ENCODE data around the gene CPM. TPM values are rescaled to one million over a fixed set of nuclear protein-coding genes. Genes with fewer than 3 reads are reported as not detected.

The CPM gene
- total RNA-seq, 1 donor from 2014 or later, result not detected

DNA sequence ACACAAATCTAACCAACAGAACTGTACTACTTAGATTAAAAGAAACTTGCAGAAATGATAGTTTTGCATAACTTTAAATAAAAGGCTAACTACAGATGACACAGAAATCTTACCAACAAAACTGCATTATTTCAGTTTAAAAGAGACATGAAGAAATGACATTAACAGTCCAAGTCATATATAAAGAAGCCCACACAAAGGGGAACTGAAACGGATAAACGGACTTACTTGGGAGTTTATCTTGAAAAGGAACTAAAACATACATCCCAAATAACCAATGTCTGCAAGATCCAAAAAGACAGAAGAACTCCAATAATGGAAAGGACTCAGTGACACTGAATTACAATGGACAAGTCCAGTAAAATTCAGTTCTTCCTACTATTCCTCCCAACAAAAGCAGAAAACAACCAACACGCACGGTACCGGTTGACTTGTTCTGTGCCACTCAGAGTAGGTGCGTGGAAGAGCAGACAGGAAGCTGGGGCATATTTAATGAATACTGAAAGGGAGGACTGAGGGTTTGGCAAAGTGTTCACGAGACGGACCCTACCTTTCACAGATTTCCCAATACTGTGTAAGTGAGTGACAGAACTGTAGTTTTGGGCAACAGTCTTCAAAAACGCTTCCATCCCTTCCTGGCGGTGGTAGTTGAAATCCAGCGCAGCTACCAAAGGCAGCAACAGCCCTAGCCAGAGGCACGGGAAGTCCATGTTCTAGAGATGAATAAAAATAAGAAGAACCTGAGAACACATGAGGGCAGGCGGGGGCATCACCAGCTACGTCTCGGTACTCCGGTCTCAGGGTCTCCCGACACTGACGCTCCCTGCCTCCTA, 627 bp downstream of the CPM start:
- DNase-seq (ENCODE audit: low read depth, low spot score), result no peak
- no peaks in the 10 kb centered on the region for H3K36me3 Mint-ChIP-seq (ENCODE audit: low read depth)
- H3K4me1 Mint-ChIP-seq, result peaks cover 8% of the 10 kb centered on the region
- H3K27me3 Mint-ChIP-seq (ENCODE audit: low read depth), result peaks cover 63% of the 10 kb centered on the region
- no peak overlapping the region for H3K27ac Mint-ChIP-seq (ENCODE audit: unreplicated experiment)
- H3K4me3 Mint-ChIP-seq, result peak overlapping the region; percentile 77
- TF ChIP-seq, protein P1, sequence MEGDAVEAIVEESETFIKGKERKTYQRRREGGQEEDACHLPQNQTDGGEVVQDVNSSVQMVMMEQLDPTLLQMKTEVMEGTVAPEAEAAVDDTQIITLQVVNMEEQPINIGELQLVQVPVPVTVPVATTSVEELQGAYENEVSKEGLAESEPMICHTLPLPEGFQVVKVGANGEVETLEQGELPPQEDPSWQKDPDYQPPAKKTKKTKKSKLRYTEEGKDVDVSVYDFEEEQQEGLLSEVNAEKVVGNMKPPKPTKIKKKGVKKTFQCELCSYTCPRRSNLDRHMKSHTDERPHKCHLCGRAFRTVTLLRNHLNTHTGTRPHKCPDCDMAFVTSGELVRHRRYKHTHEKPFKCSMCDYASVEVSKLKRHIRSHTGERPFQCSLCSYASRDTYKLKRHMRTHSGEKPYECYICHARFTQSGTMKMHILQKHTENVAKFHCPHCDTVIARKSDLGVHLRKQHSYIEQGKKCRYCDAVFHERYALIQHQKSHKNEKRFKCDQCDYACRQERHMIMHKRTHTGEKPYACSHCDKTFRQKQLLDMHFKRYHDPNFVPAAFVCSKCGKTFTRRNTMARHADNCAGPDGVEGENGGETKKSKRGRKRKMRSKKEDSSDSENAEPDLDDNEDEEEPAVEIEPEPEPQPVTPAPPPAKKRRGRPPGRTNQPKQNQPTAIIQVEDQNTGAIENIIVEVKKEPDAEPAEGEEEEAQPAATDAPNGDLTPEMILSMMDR (conservative IDR thresholded peaks at IDR 0.05), result no peak
- no peaks in the 10 kb centered on the region for H3K9me3 Mint-ChIP-seq

DNA sequence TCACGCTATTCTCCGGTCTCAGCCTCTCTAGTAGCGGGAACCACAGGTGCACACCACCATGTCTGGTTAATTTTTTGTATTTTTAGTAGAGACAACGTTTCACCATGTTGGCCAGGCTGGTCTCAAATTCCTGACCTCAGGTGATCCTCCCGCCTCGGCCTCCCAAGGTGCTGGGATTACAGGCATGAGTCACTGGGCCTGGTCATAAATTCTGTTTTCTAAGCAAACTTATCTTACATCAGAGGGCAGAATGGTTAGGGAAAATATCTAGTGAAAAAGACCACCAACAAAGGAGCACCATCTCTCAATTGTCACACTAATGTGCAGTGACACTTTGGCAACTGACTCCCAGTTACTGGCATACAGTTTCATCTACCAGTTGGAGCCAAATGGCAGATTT, 2.8 kb downstream of the CPM start:
- no peak for DNase-seq (ENCODE audit: low read depth, low spot score)
- Mint-ChIP-seq H3K27ac (ENCODE audit: unreplicated experiment) (no peak overlapping the region), H3K27me3 (ENCODE audit: low read depth) (peaks cover 46% of the 10 kb centered on the region), H3K4me1 (peaks cover 8% of the 10 kb centered on the region), H3K36me3 (ENCODE audit: low read depth) (no peaks in the 10 kb centered on the region), H3K9me3 (no peaks in the 10 kb centered on the region), H3K4me3 (no peak overlapping the region)
- TF ChIP-seq, protein P1 (conservative IDR thresholded peaks at IDR 0.05), result no peak

DNA sequence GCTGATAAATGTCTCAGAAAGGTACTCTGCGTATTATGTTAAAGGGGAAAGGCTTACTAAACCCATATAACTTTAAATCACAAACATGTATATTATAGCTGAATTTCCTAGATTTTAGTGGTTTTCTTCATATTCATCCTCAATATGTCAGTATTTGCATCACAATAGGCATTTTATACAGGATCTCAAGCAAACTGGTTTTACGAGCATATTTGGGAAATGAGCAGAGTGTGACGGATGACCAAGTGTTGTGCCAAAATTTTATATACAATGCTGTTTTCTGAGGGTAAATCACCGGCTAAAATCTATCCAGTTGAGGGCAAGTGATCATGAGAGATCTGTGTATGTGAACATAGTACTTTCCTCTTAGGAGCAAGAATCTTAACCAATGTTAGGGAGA, 8.4 kb downstream of the CPM start:
- H3K4me1 Mint-ChIP-seq, result no peaks in the 10 kb centered on the region
- peaks cover 8% of the 10 kb centered on the region for H3K27me3 Mint-ChIP-seq (ENCODE audit: low read depth)
- no peak for DNase-seq (ENCODE audit: low read depth, low spot score)
- TF ChIP-seq, protein P1 (conservative IDR thresholded peaks at IDR 0.05), result no peak
- H3K9me3 Mint-ChIP-seq, result no peaks in the 10 kb centered on the region
- H3K4me3 Mint-ChIP-seq, result no peak overlapping the region
- no peaks in the 10 kb centered on the region for H3K36me3 Mint-ChIP-seq (ENCODE audit: low read depth)
- no peak overlapping the region for H3K27ac Mint-ChIP-seq (ENCODE audit: unreplicated experiment)

DNA sequence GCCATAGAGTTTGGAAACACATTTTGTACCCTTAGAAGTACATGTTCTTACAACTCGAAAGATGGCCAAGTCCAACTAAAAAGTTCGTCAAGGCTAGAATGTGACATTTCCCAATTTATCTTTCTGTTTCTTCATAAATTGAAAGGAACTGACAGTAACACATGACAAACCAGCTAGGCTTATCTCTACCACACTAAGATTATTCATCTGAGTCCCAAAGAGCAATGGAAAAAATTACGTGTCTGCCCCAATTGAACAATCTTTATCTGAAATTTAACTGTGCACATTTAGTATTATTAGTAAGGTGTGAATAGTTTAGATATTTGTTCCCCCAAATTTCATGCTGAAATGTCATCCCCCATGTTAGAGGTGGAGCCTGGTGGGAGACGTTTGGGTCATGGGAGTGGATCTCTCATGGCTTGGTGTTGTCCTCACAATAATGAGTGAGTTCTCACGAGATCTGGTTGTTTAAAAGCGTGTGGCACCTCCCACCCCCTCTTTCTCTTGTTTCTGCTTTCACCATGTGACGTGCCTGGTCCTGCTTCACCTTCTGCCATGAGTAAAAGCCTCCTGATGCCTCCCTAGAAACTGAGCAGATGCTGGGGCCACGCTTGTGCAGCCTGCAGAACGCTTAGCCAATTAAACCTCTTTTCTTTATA, 13.3 kb downstream of the CPM start:
- DNase-seq (ENCODE audit: low read depth, low spot score), result no peak
- TF ChIP-seq, protein P1 (conservative IDR thresholded peaks at IDR 0.05), result no peak
- no peaks in the 10 kb centered on the region for H3K4me1 Mint-ChIP-seq
- no peaks in the 10 kb centered on the region for H3K9me3 Mint-ChIP-seq
- H3K27ac Mint-ChIP-seq (ENCODE audit: unreplicated experiment), result no peak overlapping the region
- no peak overlapping the region for H3K4me3 Mint-ChIP-seq
- H3K36me3 Mint-ChIP-seq (ENCODE audit: low read depth), result no peaks in the 10 kb centered on the region
- H3K27me3 Mint-ChIP-seq (ENCODE audit: low read depth), result peaks cover 2% of the 10 kb centered on the region

DNA sequence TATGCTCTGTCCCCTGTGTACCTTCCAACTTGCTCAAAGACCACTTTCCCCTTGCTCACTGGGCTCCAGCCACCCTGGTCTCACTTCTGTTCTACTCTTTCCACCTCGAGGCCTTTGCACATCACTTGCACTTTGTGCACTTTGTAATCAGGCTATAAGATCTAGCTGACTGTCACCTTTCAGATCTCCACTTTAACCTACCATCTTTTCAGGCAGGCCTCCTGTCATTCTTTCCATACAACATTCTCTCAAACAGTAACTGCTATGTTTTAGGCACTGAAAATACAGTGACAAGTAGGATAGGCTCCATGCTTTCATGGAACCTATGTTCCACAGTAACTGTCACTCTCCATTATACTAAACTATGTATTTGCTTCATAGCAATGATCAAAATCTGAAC, 14.0 kb downstream of the CPM start:
- H3K27me3 Mint-ChIP-seq (ENCODE audit: low read depth), result no peaks in the 10 kb centered on the region

More for the DNA sequence above, 14.0 kb downstream of the CPM start:
- TF ChIP-seq, protein P1 (conservative IDR thresholded peaks at IDR 0.05), result no peak
- Mint-ChIP-seq H3K4me1 (no peaks in the 10 kb centered on the region), H3K4me3 (no peak overlapping the region), H3K36me3 (ENCODE audit: low read depth) (no peaks in the 10 kb centered on the region), H3K9me3 (no peaks in the 10 kb centered on the region), H3K27ac (ENCODE audit: unreplicated experiment) (no peak overlapping the region)
- no peak for DNase-seq (ENCODE audit: low read depth, low spot score)

Data from neural crest cell (in vitro differentiated cells).